GM19324 (cell line): ENCODE measurements around the gene FGGY.
"Not testable (repeated sequence)": the region's sequence is repeated elsewhere in the genome, so short reads cannot be mapped to it uniquely, and the experiment has no call there.

Source experiments
- ATAC-seq: cut with Tn5 transposase; IDR thresholded peaks from one replicate; pipeline ENCODE4 v1.9.1; 2021; ENCODE audit warnings: mild to moderate bottlenecking, moderate library complexity; ENCODE audit not compliant: unreplicated experiment, low FRiP score

Gene FGGY

DNA sequence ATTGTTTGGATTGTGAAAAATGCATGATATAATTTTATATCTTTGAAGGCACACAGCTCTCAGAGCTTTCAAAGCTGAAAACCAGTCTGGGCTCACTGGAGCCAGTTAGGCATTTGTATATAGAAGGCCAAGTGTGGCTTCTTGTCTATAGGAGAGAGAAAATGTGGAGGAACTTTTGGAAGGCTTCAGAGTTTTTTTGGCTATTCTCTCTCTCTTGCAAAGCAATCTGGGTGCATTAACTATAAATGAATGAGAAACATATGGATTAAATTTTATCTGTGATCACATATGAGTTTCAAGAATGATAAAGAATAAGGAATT, 301.2 kb downstream of the FGGY start:
- ATAC-seq = no peak

DNA sequence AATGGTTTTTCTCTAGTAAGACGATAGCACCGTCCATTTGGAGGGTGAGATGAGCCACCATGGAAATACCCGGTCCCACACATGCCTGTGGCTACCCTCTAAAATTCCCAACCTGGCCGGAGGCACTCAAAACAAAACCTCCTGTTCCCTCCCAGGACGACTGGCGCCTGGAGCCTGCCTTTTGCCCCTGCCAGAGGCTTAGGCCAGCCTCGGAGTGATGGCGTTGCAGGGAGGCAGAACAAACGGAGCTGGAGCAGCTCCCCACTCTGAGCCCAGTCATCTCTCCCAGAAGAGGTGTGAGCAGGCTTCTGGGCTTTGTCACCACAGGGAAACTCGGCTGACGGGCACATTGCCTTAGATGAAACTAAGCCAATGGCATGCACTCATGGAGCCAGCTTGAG, 304.1 kb downstream of the FGGY start:
- ATAC-seq = no peak

DNA sequence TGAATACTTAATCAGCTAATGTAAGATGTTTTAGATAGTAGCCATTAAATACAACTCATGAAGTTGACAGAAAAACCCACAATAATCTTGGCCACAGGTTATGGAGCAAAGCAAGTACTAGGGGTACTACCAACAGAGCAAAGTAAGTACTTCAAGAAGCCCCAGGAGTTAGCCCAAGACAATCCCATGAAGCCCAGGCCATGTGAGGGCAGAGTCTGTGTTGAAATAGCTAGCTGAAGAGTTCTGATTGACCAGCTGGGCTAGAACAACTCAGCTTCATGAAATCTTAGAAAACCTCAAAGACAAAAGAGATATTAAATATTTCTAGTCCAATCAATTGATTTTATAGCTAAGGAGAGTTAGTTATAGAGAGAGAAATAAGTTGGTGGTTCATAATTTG, 304.9 kb downstream of the FGGY start:
- no peak for ATAC-seq

DNA sequence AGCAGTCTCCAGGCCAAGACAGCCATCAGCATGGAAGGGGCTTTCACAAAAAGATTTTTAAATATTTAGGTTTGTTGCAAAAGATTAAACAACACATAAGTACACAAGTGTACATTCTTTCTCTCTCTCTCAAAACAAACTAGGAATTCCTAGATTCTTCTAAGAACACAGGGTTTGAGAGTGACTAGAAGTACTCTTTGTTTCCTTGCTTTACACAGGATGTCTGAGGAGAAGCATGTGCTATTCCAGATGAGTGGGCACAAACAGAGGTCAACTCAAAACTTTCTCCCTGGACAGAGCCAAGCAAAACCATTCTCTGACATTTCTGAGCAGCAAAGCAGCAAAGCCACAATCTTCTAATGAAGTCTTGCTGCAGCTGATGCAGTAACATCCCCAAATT, 307.3 kb downstream of the FGGY start:
- ATAC-seq = no peak

DNA sequence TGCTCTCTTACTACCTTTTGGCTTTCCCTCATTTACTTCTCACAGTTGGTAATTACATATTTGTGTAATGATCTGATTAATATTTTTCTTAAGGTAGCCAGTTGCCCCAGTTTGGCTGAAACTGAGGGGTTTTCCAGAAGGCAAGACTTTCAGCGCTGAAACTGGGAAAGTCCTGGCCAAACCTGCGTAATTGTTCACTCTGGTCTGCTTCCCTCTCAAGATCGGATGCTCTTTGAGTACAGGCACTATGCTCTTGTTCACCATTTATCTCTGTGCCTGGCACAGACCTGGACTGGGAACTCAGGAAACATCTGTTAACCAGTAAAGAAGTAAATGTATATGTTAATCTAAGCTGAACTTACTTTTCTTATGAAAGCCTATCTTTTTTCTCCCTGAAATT, 308.3 kb downstream of the FGGY start:
- no peak for ATAC-seq

DNA sequence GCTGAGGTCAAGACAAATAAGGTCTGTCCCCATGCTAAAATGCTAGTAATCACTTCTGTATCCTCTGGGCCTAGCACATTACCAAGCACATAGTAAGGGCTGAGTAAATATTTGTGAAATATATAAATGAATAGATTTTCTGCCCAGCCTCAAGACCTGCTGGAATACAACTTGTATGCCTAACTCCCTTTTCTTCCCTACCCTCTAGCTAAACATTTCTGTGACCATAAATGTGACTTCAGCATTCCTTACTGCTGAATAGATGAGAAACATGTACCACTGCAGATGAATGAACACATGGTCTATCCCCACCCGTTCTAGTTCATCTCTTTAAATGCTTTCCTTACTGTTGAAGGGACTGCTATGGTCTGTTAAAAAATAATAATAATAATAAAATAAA, 308.9 kb downstream of the FGGY start:
- ATAC-seq = no peak

DNA sequence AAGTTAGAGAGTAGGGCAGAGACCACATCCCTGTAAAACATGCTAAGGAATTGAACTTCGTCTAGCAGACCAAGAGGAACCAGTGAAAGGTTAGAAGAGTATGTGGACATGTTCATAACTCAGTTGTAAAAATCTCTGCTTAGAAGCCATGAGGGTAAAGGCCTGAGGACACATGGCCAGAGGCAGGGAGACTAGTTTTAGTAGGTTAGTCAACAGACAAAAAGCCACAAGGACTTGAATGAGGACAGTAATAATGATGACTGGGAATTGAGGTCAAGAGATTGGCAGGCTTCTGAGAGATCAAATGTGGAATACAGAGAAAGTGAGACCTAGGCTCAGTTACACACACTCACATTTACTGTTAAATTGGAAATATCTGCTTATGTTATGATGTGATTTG, 312.4 kb downstream of the FGGY start:
- no peak for ATAC-seq

DNA sequence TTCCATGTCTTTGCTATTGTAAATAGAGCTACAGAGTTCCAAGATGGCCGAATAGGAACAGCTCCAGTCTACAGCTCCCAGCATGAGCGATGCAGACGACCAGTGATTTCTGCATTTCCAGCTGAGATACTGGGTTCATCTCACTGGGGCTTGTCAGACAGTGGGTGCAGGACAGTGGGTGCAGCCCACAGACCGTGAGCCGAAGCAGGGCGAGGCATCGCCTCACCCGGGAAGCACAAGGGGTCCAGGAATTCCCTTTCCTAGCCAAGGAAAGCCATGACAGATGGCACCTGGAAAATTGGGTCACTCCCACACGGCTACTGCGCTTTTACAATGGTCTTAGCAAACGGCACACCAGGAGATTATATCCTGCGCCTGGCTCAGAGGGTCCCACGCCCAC, 313.6 kb downstream of the FGGY start:
- not testable (repeated sequence) for ATAC-seq

DNA sequence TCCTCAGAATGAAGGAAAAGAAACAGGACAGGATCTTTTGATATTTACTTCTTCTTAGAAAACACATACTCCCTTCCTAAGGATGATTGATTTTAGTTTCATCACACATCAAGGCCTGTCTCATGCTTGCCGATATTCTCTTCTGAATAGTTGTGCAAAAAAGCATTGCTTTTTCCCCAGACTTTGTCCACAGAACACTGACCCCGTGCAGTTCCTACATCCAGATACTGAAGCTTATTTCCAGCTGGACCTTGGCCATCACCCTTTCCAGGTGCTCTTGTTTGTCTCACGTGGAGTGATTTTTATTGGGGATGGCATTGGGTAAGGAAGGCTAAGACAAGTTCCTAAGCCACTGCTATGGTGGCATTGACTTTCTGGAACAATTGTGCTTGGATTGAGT, 320.5 kb downstream of the FGGY start:
- no peak for ATAC-seq

DNA sequence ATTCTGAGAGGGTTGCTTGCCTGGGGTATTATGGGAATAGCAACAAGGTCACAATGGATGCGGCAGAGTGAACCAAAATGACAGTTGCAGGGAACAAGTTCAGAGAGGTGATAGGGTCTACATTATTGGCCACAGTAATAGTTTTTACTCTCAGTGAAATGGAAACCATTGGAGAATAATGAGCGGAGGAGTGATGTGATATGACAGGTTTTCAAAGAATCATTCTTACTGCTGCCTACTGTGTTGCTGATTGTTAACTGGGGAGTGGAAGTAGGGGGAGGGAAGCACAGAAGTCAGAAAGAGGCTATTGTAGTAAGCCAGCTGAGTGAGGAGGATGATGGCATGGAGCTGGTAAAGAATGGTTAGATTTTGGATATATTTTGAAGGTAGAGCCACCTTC, 322.7 kb downstream of the FGGY start:
- ATAC-seq = no peak

DNA sequence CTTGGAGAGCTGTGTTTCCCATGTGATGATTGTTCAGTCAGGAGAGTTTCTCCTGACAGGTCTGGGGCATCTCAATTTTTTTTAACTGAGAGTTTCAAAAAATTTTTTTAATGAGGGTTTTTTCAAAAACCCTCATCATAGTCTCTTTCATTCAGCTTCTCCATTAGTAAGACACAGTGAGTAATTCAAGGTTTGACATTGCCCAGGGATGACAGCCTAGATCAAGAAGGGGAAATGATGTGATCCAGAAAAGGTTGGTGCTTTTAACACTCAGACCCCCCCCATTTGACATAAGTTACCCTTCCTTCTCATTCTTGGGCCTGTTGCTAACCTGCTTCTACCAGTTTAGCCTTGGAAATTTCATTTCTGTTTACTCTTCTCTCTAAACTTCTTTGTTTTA, 328.5 kb downstream of the FGGY start:
- ATAC-seq = no peak

DNA sequence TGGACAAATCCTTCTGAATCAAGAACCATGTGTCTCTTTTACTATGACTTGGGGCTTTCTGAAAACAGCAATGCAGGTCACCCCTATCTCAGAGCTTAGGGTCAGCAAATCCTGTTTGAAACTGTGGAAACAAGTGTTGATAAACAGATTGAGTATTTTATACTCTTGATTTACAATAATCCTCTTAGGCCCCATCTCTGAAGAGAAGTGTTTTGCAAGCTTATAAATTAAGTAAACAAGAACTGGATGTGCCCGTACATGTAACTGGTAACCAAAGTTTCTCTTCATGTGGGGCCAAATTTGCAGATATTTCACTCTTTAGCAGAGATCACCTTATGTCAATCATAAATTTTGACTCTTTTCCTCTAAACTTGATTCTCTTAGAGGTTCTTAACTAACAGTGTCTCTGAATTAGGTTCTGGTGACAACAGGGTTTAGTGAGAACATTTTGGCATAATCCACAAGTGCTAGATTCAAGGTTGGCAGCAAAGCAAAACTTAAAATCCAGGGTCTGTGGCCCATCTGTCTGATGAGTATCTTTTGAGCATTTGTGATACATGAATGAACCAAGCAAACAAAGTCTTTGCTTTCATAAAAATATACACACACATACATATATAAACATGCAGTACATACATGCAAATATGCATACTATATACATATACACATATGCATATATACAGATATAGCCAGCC, 334.8 kb downstream of the FGGY start:
- no peak for ATAC-seq

DNA sequence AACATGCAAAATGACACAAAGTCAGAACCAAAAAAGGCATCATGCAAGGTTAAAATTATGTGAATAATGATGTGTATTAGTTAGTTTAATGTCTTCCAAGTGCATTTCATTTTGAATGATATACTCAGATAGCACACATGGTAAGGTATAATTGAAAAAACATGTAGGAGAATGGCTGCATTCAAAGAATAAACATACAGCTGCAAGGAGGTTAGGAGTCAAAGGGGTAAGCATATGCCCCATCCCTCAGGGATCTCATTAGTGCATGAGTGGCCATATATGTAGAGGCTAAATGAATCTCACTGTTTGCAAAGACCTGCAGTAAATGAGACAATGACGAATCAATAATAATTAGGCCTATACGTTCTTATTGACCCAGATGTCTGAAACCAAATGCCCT, 338.2 kb downstream of the FGGY start:
- no peak for ATAC-seq

DNA sequence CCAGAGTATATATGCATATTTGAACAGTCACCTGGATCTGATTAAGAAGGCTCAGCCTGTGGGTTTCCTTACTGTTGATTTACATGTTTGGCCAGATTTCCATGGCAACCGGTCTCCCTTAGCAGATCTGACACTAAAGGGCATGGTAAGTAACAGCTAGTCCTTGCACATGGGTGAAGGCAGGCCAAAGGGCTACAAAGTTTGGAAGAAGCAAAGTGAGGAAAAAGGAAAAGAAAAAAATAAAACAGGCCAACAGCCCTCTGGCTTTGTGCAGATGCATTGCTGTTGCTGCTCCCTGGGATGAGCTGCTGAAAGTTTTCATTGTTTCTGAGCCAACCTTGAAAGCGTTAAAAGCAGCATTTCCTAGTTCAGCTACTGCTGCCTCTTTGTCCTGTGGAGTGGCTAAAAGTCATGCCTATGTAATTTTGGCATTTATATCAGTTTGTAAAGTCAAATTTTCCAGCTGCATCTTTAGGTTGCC, 341.4 kb downstream of the FGGY start:
- ATAC-seq = no peak

DNA sequence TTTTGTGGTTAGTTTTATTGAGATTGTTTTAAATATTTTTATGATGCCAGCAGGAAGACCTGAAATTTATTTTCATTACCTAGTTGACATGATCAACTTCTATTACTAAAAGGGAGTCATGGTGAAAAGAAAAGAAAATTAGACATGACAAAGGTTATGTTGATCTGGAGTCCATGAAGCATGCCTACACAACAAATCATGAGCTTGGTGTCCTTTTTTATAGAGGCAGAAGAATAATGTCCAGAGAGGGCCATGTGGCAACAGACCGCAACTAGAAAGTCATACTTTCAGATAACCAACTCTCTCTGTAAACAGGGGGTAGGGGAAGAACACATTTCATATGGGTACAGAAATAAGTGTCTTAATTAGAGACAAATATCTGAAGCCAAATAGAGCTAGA, 342.4 kb downstream of the FGGY start:
- ATAC-seq = no peak

DNA sequence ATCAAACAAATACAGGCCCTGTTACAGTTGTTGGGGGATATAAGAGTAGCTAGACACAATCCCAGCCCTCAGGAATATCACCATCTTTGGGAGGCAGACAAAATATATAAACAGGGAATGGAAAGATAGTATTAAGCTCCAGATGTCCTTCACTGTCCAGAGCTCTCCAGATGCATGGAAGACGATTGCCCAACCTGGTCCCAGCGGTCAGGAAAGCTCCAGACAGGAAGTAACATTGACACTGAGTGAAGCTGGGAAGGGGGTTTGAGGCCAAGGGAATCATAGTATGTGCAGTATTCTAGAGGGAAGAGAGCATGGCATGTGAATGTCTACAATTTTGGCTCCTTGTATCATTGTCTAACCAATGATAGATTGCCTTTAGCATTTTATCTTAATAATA, 344.0 kb downstream of the FGGY start:
- no peak for ATAC-seq

DNA sequence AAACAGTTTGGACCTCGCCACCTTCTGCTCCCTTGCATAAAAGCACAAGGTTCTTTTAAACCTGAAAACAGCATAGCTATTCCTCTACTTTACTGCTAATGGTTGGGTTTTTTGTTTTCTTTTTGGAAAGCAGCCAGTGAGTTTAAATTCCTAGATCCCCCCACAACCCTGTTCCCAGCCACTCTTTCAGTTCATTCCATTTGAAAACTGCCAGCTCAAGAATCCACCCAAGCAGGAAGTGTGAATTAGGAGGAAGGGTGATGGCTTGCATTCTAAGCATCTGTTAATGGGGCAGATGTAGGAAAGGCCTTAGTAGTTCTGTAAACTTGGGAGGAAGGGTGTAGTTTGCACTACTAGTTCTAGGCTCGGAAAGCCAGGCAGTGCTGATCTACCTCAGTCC, 344.9 kb downstream of the FGGY start:
- ATAC-seq = no peak

DNA sequence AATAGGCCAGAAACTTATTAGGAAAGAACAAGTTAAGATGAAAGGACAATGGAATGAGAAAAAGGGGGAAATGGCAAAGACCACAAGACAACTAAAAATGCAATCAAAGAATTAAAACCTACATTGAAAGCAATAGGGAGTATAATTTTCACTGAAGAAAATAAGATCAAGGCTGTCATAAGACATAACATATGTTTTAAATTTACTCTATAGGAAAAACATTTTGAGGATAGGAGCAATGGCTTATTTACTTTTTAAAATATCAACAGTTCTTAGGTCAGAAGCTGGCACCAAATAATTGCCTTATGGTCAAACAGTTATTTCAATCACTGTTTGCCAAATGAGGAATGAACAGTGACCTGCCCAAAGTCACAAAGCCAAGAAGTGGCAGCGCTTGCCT, 346.6 kb downstream of the FGGY start:
- ATAC-seq = no peak

DNA sequence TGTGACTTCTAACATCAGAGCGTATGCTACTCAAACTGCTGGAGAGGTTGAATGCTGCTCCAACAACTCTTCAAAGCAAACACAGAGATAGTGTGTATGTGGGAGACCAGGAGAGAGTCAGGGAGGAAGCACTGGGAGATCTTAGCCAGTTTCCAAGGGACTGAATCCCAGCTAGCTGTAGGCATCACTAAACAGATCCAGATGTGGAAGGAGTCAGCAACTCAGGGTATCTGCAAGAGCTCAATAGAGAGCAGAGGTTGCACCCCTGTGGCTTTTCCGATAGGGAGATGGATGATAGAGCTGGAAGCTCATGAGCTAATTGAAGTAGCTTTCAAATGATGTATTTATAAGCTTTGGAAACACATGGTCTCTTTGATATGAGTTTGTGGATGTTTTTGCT, 349.0 kb downstream of the FGGY start:
- no peak for ATAC-seq

DNA sequence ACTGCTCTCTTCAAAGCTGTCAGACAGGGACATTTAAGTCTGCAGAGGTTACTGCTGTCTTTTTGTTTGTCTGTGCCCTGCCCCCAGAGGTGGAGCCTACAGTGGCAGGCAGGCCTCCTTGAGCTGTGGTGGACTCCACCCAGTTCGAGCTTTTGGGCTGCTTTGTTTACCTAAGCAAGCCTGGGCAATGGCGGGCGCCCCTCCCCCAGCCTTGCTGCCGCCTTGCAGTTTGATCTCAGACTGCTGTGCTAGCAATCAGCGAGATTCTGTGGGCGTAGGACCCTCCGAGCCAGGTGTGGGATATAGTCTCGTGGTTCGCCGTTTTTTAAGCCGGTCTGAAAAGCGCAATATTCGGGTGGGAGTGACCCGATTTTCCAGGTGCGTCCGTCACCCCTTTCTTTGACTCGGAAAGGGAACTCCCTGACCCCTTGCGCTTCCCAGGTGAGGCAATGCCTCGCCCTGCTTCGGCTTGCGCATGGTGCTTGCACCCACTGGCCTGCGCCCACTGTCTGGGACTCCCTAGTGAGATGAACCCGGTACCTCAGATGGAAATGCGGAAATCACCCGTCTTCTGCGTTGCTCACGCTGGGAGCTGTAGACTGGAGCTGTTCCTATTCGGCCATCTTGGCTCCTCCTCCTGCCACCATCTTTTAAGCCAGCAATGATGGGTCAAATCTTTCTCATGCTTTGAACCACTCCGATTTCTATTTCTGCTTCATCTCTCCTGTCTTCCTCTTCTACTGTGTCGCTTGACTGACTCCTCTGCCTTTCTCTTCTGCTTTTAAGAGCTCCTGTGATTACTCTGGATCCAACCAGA, 356.5 kb downstream of the FGGY start:
- not testable (repeated sequence) for ATAC-seq

DNA sequence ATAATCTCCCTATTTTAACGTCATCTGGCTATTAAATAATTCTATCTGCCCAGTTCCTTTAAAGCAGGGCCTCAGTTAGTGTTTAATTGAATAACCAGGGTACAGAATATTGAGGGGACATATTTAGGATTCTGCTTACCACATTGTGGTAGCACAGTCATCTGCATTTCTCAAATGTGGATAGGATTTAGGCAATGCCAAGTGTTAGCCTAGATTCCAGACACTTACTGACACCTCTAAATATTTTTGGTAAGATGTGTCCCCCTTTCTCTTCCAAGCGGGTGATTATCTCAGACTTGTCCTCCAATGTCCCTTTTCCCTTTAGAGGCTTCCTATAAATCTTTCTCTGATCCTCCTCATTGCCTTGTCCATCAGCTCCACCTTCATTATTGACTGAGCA, 357.1 kb downstream of the FGGY start:
- ATAC-seq = no peak

DNA sequence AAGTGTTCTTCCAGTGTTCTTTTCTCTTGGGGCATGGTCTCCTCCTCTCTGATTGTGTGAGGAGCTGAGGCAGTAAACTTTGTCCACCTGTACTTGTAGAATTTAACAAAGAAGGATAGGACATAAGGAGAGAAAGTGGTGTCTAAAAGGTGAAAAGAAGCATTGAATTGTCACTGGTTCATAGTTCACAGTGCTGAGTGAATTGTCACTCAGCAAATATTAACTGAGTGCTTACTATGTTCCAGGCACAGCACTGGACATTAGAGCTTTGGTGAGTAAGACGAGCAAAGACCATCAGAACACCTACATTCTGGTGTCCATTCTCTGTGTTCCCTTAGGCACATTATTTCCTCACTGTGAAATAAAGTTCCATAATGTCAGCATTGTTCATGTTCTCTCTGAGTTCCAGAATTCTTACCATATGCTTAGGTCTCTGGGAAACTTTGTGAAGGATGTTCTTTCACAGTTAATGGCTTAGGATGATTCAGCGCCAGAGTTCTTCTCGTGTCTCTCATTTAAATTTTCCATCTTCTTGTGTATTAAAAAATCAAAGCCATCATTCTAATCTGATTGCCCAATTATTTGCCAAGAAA, 361.1 kb downstream of the FGGY start:
- no peak for ATAC-seq
